Stimulated activated CD4-positive, alpha-beta T cell treated with anti-CD3 and anti-CD28 coated beads, TNF-alpha, amount 100 ng/mL, for 4 hours (primary cell): Measurements from ENCODE around the gene SH2B3.
"Not testable (repeated sequence)": the region's sequence is repeated elsewhere in the genome, so short reads cannot be mapped to it uniquely, and the experiment has no call there.

Experiments used
- DNase-seq, 3 experiments: peaks; one replicate each; pipeline ENCODE4 v3.0.0-alpha.2; 2020; ENCODE audit warnings: low read depth in 3 of 3

SH2B3 gene

DNA sequence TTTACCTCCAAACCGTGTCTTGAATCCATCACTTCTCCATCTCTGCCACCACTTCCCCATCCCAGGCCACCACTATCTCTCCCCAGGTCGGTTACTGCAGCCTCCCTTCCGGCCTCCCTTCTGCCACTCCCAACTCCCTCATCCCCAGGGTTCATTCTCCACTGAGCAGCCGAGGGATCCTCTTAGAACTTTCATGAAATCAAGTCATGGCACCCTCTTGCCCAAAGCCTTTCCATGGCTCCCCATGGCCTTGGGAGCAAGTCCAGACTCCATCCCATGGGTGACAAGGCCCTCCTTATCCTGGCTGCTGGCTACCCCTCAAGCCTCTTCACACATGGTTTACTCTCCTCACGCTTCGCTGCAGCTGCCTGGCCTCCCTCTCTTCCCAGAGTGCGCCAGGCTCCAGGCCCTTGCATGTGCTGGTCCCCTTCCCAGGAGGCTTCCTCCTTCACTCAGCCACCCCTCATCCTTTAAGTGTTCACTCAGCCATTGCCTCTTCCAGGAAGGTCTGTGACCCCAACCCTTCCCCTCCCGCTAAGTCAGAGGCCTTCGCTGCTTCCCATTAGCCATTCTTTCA lies 17.9 kb upstream of the SH2B3 start:
- no peak for DNase-seq

DNA sequence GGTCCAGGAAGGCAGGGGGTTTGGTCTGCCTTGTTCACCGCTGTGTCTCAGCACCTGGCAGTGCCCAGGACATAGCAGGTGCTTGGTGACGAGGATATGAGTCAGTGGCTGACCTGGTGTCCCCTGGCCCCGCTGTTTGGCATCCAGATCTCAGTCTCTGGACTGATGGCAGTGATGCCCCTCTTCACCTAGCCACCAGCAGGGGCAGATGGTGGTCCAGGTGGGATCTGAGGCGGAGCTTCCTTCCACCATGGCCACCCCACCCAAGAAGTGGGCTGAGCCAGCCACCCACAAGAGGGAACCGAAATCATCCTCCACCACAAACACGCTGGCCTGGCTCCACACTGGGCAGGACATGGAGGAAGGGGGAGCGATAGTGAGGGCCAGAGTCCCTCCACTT lies 16.1 kb upstream of the SH2B3 start:
- DNase-seq: no peak

DNA sequence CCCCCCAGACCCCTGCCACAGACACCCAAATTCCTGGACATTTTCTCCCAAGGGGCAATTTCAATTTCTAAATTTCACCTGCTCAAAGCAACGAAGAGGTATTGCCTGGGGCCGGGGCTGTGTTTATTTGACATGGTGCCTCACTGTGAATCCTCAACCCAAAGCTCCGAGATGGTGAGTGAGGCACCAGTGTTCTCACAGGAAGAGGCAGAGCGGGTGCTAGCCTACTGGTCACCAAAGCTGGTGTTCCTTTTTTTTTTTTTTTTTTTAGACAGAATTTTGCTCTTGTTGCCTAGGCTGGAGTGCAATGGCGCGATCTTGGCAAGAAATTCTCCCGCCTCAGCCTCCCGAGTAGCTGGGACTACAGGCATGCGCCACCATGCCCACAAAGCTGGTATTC lies 14.8 kb upstream of the SH2B3 start:
- DNase-seq: no peak

DNA sequence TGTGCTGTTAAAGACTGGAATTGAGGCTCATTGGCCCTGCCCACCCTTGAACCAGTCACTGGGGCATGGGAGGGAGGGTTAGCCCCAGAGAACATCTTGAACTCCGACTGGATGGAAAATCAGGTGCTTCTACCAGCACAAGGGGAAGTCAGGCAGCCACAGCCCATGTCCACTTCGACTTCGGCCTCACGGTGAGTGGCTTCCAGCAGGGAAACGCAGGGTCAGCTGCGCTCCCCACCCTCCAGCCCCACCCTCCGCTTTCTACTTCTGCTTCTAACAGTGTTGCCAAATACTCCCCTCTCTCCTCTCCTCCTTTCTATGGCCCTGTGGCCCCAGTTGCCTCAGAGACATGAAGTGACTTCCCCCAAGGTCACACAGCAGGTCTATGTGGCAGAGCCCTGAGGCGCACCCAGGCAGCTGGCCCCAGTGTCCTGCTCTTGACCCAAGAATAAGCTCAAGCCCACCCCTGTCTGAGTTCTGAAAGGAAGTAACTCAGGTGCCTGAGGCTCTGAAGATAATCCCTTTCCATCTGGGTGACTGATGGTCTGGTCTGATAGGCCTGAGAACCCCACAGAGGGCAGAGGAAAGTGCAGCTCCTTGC lies 11.9 kb upstream of the SH2B3 start:
- DNase-seq: no peak

DNA sequence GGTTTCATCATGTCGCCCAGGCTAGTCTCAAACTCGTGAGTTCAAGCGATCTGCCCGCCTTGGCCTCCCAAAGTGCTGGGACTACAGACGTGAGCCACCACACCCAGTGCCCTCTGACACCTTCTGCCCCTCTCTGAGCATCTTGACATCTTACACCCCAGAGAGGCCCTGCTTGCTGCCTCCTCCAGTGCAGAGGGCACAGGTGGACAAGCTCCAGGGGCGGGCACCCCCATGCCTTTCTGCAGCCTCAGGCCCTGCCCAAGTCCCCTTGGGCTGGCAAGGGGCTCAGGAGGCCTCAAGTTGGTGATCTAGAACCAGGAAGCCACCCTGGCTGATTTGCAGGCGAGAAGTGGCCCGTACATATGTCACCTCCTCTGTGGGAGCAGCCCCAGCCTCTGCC lies 11.2 kb upstream of the SH2B3 start:
- no peak for DNase-seq

DNA sequence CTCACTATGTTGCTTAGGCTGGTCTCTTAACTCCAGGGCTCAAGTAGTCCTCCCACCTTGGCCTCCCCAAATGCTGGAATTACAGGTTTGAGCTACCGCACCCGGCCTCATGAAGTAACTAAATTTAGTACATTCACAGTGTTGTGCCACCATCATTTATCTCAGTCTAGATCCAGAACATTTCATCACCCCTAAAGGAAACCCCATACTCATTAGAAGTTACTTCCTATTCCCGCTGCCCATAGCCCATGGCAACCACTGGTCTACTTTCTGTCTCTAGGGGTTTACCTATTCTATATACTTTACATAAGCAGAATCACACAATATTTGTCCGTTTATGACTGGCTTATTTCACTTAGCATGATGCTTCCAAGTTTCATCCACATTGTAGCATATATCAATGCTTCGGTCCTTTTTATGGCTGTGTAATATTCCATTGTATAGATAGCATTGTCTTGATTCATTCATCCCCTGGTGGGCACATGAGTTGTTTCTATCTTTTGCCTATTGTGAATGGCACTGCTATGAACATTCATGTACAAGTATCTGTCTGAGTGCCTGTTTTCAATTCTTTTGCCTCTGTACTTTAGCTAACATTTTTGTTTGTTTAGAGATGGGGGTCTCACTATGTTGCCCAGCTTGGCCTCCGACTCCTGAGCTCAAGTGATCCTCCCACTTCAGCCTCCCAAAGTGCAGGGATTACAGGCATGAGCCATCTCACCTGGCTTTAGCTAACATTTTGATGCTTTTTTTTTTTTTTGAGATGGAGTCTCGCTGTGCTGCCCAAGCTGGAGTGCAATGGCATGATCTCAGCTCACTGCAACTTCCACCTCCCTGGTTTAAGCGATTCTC lies 10.2 kb upstream of the SH2B3 start:
- DNase-seq: no peak

DNA sequence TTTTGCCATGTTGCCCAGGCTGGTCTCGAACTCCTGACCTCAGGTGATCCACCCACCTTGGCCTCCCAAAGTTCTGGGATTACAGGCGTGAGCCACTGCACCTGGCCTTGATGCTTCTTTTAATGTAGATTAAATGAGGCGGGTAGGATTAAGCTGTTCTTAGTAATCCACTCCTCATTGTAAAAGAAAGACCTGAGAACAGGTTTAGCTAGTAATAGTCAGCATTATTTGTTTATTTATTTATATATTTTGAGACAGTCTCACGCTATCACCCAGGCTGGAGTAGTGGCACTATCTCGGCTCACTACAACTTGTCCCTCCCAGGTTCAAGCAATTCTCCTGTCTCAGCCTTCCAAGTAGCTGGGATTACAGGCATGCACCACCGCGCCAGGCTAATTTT lies 9.5 kb upstream of the SH2B3 start:
- not testable (repeated sequence) for DNase-seq

DNA sequence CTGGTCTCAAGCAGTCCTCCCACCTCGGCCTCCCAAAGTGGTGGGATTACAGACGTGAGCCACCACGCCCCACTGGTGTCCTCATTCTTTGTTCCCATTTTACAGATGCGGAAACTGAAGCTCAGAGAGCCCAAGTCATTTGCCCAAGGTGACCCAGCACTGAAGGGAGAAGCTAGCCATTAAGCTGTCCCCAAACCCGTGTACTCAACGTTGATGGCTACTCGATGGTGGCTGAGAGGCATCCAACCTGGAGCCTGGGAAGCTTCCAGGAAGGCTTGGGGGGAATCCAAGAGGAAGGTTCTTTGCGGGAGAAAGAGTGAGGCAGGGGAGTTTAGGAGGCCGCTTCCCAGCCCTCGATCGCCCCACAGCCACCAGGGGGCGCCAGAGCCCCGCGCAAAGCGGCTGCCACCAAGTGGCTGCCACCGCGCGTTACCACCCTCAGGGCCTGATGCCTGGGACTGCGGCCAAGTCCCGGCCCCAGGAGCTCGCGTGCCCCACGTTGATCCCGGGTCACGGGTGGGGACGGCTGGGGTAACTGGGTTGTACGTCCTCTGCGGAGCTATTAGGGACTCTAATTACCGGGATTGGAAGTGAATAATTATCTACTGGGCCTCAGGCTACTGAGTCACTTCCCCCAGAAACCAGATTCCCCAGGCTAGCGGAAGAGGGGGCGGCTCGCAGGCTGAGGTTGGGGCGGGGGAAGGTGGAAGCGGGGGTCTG lies 8.8 kb upstream of the SH2B3 start:
- DNase-seq: peak; percentile 72 to 88 (median 81)

DNA sequence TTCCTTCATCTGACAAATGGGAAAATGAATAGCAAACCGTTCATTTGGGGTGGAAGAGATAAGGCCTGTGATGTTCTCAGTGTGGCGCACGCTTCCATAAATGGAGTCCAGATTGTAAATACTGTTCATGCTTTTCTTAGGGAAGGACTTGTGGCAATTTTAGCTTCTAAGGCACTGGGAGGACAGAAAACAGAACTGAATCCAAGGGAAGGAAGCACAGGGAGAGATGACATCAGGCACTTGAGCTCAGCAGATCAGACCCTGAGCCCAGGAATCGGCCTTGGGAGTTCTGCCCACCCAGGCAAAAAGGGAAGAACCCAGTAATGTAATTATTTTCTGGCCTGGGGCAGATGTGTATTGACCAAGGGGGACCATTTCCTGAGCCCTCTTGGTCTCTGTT lies 7.2 kb upstream of the SH2B3 start:
- DNase-seq: no peak

DNA sequence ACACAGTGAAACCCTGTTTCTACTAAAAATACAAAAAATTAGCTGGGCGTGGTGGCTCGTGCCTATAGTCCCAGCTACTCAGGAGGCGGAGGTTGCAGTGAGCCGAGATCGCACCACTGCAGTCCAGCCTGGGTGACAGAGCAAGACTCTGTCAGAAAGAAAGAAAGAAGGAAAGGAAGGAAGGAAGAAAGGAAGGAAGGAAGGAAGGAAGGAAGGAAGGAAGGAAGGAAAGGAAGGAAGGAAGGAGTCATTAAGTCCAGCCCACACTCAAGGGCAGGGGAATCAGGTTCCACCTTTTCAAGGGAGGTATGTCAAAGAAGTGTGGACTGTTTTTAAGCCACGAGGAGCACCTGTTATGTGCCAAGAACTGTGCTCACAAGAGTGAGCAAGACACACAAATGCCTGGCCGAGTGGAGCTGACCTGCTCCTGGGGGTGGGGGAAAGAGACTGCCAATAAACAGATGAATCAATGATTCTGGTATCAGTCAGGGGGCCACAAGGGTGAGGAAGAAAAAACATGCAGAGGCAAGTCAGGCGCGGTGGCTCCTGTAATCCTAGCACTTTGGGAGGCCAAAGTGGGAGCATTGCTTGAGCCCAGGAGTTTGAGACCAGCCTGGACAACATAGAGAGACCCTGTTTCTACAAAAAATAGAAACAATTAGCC lies 5.8 kb upstream of the SH2B3 start:
- DNase-seq: not testable (repeated sequence)

DNA sequence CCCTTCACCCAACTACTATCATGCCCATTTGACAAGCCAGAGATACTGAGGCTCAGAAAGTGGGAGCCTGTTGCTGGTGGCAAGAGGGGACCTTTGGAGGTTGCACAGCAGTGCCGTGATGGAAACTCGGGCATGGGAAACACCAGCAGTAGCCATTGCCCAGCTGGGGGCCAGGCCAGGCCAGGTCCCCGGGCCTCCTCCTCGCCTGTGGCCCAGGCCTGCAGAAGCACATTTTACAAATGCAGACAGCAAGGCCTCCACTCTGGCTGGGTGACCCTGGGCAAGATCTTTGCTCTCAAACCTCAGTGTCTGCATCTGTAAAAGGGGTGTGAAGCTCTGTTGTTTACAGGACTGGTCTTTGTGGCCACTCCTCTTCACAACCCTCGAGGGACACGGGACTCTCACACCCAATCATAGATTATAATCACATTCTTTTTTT lies 4.5 kb upstream of the SH2B3 start:
- DNase-seq: no peak

DNA sequence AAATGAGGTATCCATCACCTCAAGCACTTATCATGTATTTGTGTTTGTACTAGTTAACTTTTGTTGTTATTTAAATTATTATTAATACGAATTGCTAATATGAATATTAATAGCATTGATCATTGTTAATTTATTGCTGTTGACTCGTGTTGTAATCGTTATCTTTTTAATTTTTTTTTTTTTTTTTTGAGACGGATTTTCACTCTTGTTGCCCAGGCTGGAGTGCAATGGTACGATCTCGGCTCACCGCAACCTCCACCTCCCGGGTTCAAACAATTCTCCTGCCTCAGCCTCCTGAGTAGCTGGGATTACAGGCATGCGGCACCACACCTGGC lies 3.3 kb upstream of the SH2B3 start:
- not testable (repeated sequence) for DNase-seq

DNA sequence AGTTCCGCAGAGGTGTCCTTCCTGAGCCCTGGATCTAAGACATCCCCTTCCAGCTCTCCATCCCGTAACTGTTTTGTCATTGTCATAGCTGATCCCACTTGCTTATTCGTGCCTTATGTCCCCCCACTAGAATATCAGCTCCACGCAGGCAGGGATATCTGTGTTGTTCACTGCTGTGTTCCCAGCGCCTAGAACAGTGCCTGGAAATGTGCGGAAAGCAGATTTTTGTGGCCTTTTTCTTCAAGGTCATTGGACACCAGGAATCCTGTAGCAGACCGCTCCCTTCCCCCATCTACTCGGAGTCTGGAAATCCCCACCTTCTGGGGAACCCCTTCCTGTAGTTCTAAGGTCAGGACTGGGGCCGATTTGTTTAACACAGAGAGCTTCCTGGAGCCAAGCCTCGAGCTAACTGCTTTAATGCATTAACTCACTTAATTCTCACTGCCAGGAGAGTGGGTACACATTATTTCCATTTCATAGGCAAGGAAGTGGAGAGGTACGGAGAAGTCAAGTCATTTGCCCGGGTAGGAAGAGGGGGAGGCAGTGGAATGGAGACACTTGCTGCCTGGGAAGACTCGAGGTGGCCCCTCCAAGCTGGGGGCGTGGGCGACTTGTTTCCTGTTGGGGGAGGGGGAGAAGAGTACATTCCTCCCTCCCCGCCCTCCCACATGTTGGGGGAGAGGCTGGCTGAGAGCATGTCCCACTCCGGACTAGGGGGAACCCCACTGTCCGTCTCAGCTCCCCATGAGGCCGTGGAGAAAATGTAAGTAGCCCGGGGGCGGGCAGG lies 1.2 kb upstream of the SH2B3 start:
- peak; percentile 57 to 87 (median 85) for DNase-seq

DNA sequence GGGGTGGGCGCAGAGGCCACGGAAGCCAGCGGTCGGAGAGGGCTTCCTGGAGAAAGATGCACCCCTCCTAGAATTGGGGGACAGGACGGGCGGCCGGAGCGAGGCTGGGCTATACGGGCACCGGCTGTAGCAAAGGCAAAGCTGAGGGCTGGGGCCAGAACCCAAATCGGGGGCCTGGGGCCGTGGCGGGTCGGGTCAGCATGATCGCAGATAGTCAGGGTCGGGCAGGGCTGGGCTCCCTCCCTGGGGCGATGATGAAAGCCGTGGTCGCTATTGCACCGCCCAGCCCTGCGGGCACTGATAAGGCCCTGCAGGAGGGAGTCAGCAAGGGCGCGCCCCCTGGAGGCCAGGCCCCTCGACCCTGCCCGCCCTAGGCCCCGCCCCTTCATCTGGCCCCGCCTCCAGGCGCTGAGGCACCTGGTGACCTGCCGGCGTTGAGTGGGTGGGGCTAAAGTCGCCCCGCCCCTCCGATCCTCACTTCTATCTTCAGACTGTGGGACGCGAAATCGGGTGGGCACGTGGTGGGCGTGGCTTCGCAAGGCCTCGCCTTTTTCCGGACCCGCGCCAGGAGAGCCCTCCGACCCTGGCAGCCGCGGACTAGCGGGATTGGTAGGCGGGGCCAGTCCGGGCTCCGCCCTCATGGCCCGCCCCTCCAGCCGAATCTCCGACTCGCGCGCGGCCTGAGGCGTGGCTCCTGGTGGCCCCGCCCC lies 419 bp upstream of the SH2B3 start:
- peak; percentile 99 for DNase-seq

DNA sequence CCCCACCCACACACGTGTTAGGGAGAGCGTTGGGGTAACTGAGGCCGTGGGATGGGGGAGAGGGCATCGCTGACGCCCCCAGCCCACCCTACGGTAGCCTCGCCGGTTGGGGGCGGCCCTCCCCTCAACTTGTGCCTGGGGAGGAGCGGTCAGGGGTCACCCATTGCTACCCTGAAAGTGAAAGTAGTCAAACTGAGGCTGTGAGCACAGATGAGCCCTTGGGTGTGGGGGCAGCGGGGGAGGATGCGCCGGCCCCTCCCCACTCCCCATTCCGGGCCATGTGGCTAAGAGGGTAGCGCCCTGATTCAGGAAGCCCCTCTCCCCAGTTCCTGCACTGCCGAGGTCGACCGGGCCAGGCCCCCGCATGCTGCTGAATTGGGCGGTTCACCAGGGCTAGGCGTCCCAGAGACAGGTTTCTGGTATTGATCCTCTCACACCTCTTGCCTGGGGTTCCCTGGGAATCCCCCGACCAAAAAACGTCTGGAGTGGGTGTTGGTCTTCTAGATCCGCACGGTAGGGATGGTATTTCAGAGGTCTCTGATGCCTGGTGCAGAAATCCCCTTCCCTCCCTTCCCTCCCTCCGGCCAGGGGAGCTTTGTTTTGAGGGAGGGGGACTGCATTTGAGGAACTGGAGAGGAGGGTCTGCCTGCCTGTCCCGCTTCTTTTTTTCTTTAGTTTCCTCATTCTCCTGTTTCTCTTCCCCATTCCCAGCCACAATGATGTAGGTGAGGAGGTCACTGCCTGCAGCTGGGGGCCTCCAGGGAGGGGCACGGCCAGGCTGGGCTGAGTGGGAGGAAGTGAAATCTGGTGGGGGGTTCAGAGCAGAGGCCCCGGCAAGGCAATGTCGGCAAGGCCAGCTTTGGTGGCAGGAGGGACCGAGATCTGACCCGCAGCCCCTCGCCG lies 1.0 kb downstream of the SH2B3 start:
- DNase-seq: peak; percentile 39 to 53 (median 49)

DNA sequence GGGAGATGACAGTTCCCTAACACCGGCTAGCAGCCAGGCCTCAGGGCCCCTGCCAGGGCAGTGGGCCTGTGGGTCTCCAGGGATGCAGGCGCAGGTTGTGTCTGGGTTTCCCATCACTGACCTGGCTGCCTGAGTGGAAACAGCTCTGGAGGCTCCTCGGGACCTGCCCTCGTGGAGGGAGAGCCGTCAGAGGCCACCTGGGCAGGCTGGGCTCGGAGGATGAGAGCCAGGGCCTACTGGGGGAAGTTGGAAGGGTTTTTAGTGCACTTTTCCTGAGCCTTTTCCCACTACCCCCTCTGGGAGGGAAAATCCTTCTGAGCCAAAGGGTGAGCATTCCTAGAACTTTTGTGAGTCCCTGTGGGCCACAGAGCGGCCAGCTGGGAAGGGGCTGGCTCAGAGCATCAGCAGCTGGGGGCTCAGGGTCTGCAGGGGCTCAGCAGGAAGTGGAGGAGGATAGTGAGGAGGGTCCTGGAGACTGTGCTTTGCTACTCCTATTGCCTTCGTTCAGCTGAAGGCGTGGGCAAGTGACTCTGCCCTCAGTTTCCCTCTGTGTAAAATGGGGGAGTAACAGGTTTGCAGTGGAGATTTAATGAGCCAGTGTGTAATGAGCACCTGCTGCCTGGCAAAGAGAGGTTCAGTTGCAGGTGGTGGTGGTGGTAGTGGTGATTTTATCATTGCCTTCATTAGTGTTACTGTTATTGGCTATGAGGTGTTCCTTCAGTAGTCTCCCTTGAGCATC lies 1.8 kb downstream of the SH2B3 start:
- no peak for DNase-seq

DNA sequence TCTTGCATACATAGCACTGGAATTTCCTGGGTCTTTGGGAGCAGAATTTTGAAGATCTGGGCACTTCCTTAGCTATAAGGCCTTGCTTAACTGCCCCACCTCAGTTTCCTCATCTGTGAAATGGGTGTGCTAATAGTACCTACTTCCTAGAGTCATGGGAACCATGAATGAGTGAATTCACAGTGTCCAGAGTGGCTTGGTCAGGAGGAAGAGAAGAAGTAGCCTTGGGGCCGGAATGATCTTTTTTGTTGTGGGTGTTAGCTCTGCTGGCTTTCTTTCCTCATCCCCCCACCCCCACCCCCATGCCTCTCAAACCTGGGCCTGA lies 2.4 kb downstream of the SH2B3 start:
- DNase-seq: no peak

DNA sequence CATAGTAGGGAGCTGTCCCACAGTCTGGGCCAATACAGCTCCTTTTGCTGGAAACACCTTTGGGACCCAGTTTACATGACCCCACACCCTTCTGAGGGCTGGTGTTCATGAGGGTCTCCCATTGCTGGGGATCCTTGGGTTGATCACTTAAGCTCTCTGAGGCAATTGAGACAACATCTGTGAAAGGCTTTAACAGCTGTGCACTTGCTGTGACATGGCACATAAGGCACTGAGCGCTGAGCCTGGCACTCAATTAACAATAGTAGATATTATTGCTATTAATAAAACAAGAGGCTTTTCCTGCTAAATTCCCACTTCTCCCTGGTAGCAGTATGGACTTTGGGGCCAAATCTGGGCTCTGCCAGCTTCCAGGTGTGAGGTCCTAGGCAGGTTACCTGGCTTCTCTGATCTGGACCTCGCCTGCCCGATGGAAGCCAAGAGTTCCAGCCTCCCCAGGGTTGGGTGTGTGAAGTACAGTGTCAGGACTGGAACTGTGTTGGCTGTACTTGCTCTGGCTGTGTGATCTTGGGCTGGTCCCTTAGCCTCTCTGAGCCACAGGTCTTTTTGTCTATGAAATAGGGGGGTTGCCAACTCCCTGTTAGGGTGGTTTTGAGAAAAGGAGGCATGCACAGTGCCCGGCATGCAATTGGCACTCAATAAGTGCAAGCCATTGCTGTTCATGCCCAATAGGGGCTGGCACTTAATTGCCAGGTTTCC lies 3.1 kb downstream of the SH2B3 start:
- no peak for DNase-seq
